ENCODE results near the gene MARS2.
A peak's percentile ranks its signal among the peaks of the same experiment; 100 is the strongest.

MARS2 gene

GRCh38 chr2:197705121-197705911 is at the start of gene MARS2:
TSS of gene MARS2 (plus strand) at chr2:197705369. CDS start at chr2:197705406, 37 bp downstream.
- Histone ChIP-seq H3K9me3 (ENCODE audit: control insufficient read depth in 5 of 5, low read length in 5 of 5) (no peaks in the 10 kb centered on the region), H3K9ac (ENCODE audit: low read length in 5 of 5) (peak within 1 kb of the TSS; percentile 85 to 95 (median 88)), H3K36me3 (ENCODE audit: control insufficient read depth in 5 of 5, insufficient read depth in 5 of 5, low read length in 5 of 5) (no peaks in the 10 kb centered on the region), H3K4me1 (ENCODE audit: control insufficient read depth in 5 of 5, insufficient read depth in 5 of 5, low read length in 5 of 5) (peaks cover 7 to 41% (median 33%) of the 10 kb centered on the region in 5 donors), H3K27me3 (ENCODE audit: control insufficient read depth in 5 of 5, insufficient read depth in 4 of 5, low read length in 5 of 5) (no peaks in the 10 kb centered on the region), H3K4me3 (ENCODE audit: low read depth in 1 of 5, low read length in 5 of 5) (peak within 1 kb of the TSS; percentile 85 to 97 (median 93)), H3K27ac (ENCODE audit: low read depth, low read length) (peak within 1 kb of the TSS; percentile 79)

- H3K9ac ChIP-seq (ENCODE audit: low read length in 5 of 5): no peak overlapping the region
- H3K27ac ChIP-seq (ENCODE audit: low read depth, low read length): no peak overlapping the region
- no peaks in the 10 kb centered on the region for H3K27me3 ChIP-seq (ENCODE audit: control insufficient read depth in 5 of 5, insufficient read depth in 4 of 5, low read length in 5 of 5)
- H3K4me3 ChIP-seq (ENCODE audit: low read depth in 1 of 5, low read length in 5 of 5): no peak overlapping the region
- H3K36me3 ChIP-seq (ENCODE audit: control insufficient read depth in 5 of 5, insufficient read depth in 5 of 5, low read length in 5 of 5): no peaks in the 10 kb centered on the region
- H3K9me3 ChIP-seq (ENCODE audit: control insufficient read depth in 5 of 5, low read length in 5 of 5): no peaks in the 10 kb centered on the region
- H3K4me1 ChIP-seq (ENCODE audit: control insufficient read depth in 5 of 5, insufficient read depth in 5 of 5, low read length in 5 of 5): no peaks in the 10 kb centered on the region
These were observed 47.6 kb upstream of the MARS2 start for GRCh38 chr2:197657562-197657961.

GRCh38 chr2:197661626-197662025 is 43.5 kb upstream of the MARS2 start:
- peaks cover 2 to 11% (median 7%) of the 10 kb centered on the region in 5 donors for H3K9me3 ChIP-seq (ENCODE audit: control insufficient read depth in 5 of 5, low read length in 5 of 5)
- H3K36me3 ChIP-seq (ENCODE audit: control insufficient read depth in 5 of 5, insufficient read depth in 5 of 5, low read length in 5 of 5): no peaks in the 10 kb centered on the region
- H3K9ac ChIP-seq (ENCODE audit: low read length in 5 of 5): no peak overlapping the region
- no peaks in the 10 kb centered on the region for H3K27me3 ChIP-seq (ENCODE audit: control insufficient read depth in 5 of 5, insufficient read depth in 4 of 5, low read length in 5 of 5)
- H3K4me1 ChIP-seq (ENCODE audit: control insufficient read depth in 5 of 5, insufficient read depth in 5 of 5, low read length in 5 of 5): no peaks in the 10 kb centered on the region
- H3K27ac ChIP-seq (ENCODE audit: low read depth, low read length): no peak overlapping the region
- no peak overlapping the region for H3K4me3 ChIP-seq (ENCODE audit: low read depth in 1 of 5, low read length in 5 of 5)

- no peaks in the 10 kb centered on the region for H3K27me3 ChIP-seq (ENCODE audit: control insufficient read depth in 5 of 5, insufficient read depth in 4 of 5, low read length in 5 of 5)
- peaks cover 0 to 4% (median 2%) of the 10 kb centered on the region in 5 donors for H3K36me3 ChIP-seq (ENCODE audit: control insufficient read depth in 5 of 5, insufficient read depth in 5 of 5, low read length in 5 of 5)
- H3K4me3 ChIP-seq (ENCODE audit: low read depth in 1 of 5, low read length in 5 of 5): no peak overlapping the region
- H3K9ac ChIP-seq (ENCODE audit: low read length in 5 of 5): no peak overlapping the region
- H3K4me1 ChIP-seq (ENCODE audit: control insufficient read depth in 5 of 5, insufficient read depth in 5 of 5, low read length in 5 of 5): no peaks in the 10 kb centered on the region
- H3K27ac ChIP-seq (ENCODE audit: low read depth, low read length): no peak overlapping the region
- peaks cover 2 to 24% (median 20%) of the 10 kb centered on the region in 5 donors for H3K9me3 ChIP-seq (ENCODE audit: control insufficient read depth in 5 of 5, low read length in 5 of 5)
These were observed 38.9 kb upstream of the MARS2 start for GRCh38 chr2:197666277-197666676.

GRCh38 chr2:197668296-197668695 is 36.9 kb upstream of the MARS2 start:
- no peaks in the 10 kb centered on the region for H3K27me3 ChIP-seq (ENCODE audit: control insufficient read depth in 5 of 5, insufficient read depth in 4 of 5, low read length in 5 of 5)
- H3K9ac ChIP-seq (ENCODE audit: low read length in 5 of 5): no peak overlapping the region
- no peak overlapping the region for H3K4me3 ChIP-seq (ENCODE audit: low read depth in 1 of 5, low read length in 5 of 5)
- peaks cover 2 to 24% (median 20%) of the 10 kb centered on the region in 5 donors for H3K9me3 ChIP-seq (ENCODE audit: control insufficient read depth in 5 of 5, low read length in 5 of 5)
- H3K4me1 ChIP-seq (ENCODE audit: control insufficient read depth in 5 of 5, insufficient read depth in 5 of 5, low read length in 5 of 5): peaks cover 0 to 5% (median 4%) of the 10 kb centered on the region in 5 donors
- peaks cover 0 to 4% (median 2%) of the 10 kb centered on the region in 5 donors for H3K36me3 ChIP-seq (ENCODE audit: control insufficient read depth in 5 of 5, insufficient read depth in 5 of 5, low read length in 5 of 5)
- no peak overlapping the region for H3K27ac ChIP-seq (ENCODE audit: low read depth, low read length)

- Histone ChIP-seq H3K4me3 (ENCODE audit: low read depth in 1 of 5, low read length in 5 of 5) (no peak overlapping the region), H3K4me1 (ENCODE audit: control insufficient read depth in 5 of 5, insufficient read depth in 5 of 5, low read length in 5 of 5) (peaks cover 0 to 10% (median 10%) of the 10 kb centered on the region in 5 donors), H3K9ac (ENCODE audit: low read length in 5 of 5) (no peak overlapping the region), H3K36me3 (ENCODE audit: control insufficient read depth in 5 of 5, insufficient read depth in 5 of 5, low read length in 5 of 5) (peaks cover 0 to 4% (median 2%) of the 10 kb centered on the region in 5 donors), H3K27ac (ENCODE audit: low read depth, low read length) (no peak overlapping the region), H3K9me3 (ENCODE audit: control insufficient read depth in 5 of 5, low read length in 5 of 5) (peaks cover 2 to 24% (median 20%) of the 10 kb centered on the region in 5 donors), H3K27me3 (ENCODE audit: control insufficient read depth in 5 of 5, insufficient read depth in 4 of 5, low read length in 5 of 5) (no peaks in the 10 kb centered on the region)
These were observed 36.1 kb upstream of the MARS2 start for GRCh38 chr2:197669077-197669476.

- no peak overlapping the region for H3K4me3 ChIP-seq (ENCODE audit: low read depth in 1 of 5, low read length in 5 of 5)
- H3K9me3 ChIP-seq (ENCODE audit: control insufficient read depth in 5 of 5, low read length in 5 of 5): peaks cover 0 to 11% (median 5%) of the 10 kb centered on the region in 5 donors
- H3K36me3 ChIP-seq (ENCODE audit: control insufficient read depth in 5 of 5, insufficient read depth in 5 of 5, low read length in 5 of 5): peaks cover 0 to 4% (median 2%) of the 10 kb centered on the region in 5 donors
- no peak overlapping the region for H3K27ac ChIP-seq (ENCODE audit: low read depth, low read length)
- peaks cover 0 to 16% (median 13%) of the 10 kb centered on the region in 5 donors for H3K4me1 ChIP-seq (ENCODE audit: control insufficient read depth in 5 of 5, insufficient read depth in 5 of 5, low read length in 5 of 5)
- H3K27me3 ChIP-seq (ENCODE audit: control insufficient read depth in 5 of 5, insufficient read depth in 4 of 5, low read length in 5 of 5): no peaks in the 10 kb centered on the region
- H3K9ac ChIP-seq (ENCODE audit: low read length in 5 of 5): no peak overlapping the region
These were observed 32.7 kb upstream of the MARS2 start for GRCh38 chr2:197672371-197672893.

- H3K4me3 ChIP-seq (ENCODE audit: low read depth in 1 of 5, low read length in 5 of 5): peak overlapping the region; percentile 9 to 77 (median 19)
- H3K9ac ChIP-seq (ENCODE audit: low read length in 5 of 5): peak overlapping the region in 1 of 5 donors; percentile 29
- no peak overlapping the region for H3K27ac ChIP-seq (ENCODE audit: low read depth, low read length)
These were observed 32.1 kb upstream of the MARS2 start for GRCh38 chr2:197673106-197673505.

GRCh38 chr2:197673606-197674005 is 31.6 kb upstream of the MARS2 start:
- peaks cover 0 to under 1% (median 0%) of the 10 kb centered on the region in 5 donors for H3K36me3 ChIP-seq (ENCODE audit: control insufficient read depth in 5 of 5, insufficient read depth in 5 of 5, low read length in 5 of 5)
- peak overlapping the region in 3 of 5 donors; percentile 29 to 49 (median 40) for H3K9ac ChIP-seq (ENCODE audit: low read length in 5 of 5)
- H3K9me3 ChIP-seq (ENCODE audit: control insufficient read depth in 5 of 5, low read length in 5 of 5): peaks cover 0 to under 1% (median 0%) of the 10 kb centered on the region in 5 donors
- no peak overlapping the region for H3K27ac ChIP-seq (ENCODE audit: low read depth, low read length)
- H3K4me1 ChIP-seq (ENCODE audit: control insufficient read depth in 5 of 5, insufficient read depth in 5 of 5, low read length in 5 of 5): peaks cover 0 to 19% (median 13%) of the 10 kb centered on the region in 5 donors
- no peaks in the 10 kb centered on the region for H3K27me3 ChIP-seq (ENCODE audit: control insufficient read depth in 5 of 5, insufficient read depth in 4 of 5, low read length in 5 of 5)
- H3K4me3 ChIP-seq (ENCODE audit: low read depth in 1 of 5, low read length in 5 of 5): peak overlapping the region; percentile 6 to 77 (median 19)

More at GRCh38 chr2:197673106-197673505, 32.1 kb upstream of the MARS2 start:
- Histone ChIP-seq H3K36me3 (ENCODE audit: control insufficient read depth in 5 of 5, insufficient read depth in 5 of 5, low read length in 5 of 5) (peaks cover 0 to 3% (median 1%) of the 10 kb centered on the region in 5 donors), H3K27me3 (ENCODE audit: control insufficient read depth in 5 of 5, insufficient read depth in 4 of 5, low read length in 5 of 5) (no peaks in the 10 kb centered on the region), H3K9me3 (ENCODE audit: control insufficient read depth in 5 of 5, low read length in 5 of 5) (peaks cover 0 to 6% (median 0%) of the 10 kb centered on the region in 5 donors), H3K4me1 (ENCODE audit: control insufficient read depth in 5 of 5, insufficient read depth in 5 of 5, low read length in 5 of 5) (peaks cover 0 to 19% (median 13%) of the 10 kb centered on the region in 5 donors)

GRCh38 chr2:197674060-197674459 is 31.1 kb upstream of the MARS2 start:
- Histone ChIP-seq H3K36me3 (ENCODE audit: control insufficient read depth in 5 of 5, insufficient read depth in 5 of 5, low read length in 5 of 5) (no peaks in the 10 kb centered on the region), H3K9ac (ENCODE audit: low read length in 5 of 5) (peak overlapping the region in 3 of 5 donors; percentile 15 to 78 (median 40)), H3K27me3 (ENCODE audit: control insufficient read depth in 5 of 5, insufficient read depth in 4 of 5, low read length in 5 of 5) (no peaks in the 10 kb centered on the region), H3K4me1 (ENCODE audit: control insufficient read depth in 5 of 5, insufficient read depth in 5 of 5, low read length in 5 of 5) (peaks cover 0 to 19% (median 13%) of the 10 kb centered on the region in 5 donors), H3K9me3 (ENCODE audit: control insufficient read depth in 5 of 5, low read length in 5 of 5) (no peaks in the 10 kb centered on the region), H3K27ac (ENCODE audit: low read depth, low read length) (no peak overlapping the region), H3K4me3 (ENCODE audit: low read depth in 1 of 5, low read length in 5 of 5) (peak overlapping the region in 4 of 5 donors; percentile 70 to 79 (median 74))
